IMR-90 (cell line): ENCODE measurements around the gene ASCL5.

ENCODE experiments used
- BHLHE40 ChIP-seq: fragments of 150-350 bp; IDR thresholded peaks from 2 replicates; pipeline ENCODE4 v1.6.1; 2016; ENCODE audit warnings: mild to moderate bottlenecking, low read depth, low read length
- CEBPB ChIP-seq: IDR thresholded peaks from 2 replicates; pipeline ENCODE4 v1.6.1; 2012; ENCODE audit warnings: low read depth, low read length, improper control_type of control experiment
- CHD1 ChIP-seq: IDR thresholded peaks from 2 replicates; pipeline ENCODE4 v1.6.1; 2012; ENCODE audit warnings: low read depth, low read length, improper control_type of control experiment
- CTCF ChIP-seq: conservative IDR thresholded peaks from 2 replicates; pipeline ENCODE4 v1.5.1; 2012; ENCODE audit warnings: mild to moderate bottlenecking, low read depth, low read length, improper control_type of control experiment
- MAFK ChIP-seq: IDR thresholded peaks from 2 replicates; pipeline ENCODE4 v1.6.1; 2012; ENCODE audit warnings: low read depth, low read length, improper control_type of control experiment
- POLR2A ChIP-seq: IDR thresholded peaks from 2 replicates; pipeline ENCODE4 v1.6.1; 2012; ENCODE audit warnings: mild to moderate bottlenecking, low read depth, low read length
- RAD21 ChIP-seq: IDR thresholded peaks from 2 replicates; pipeline ENCODE4 v1.6.1; 2012; ENCODE audit warnings: low read length, improper control_type of control experiment
- RFX5 ChIP-seq: IDR thresholded peaks from 2 replicates; pipeline ENCODE4 v1.8.0; 2012; ENCODE audit warnings: low read depth, mild to moderate bottlenecking, low read length, moderate library complexity
- USF2 ChIP-seq: fragments of 150-350 bp; IDR thresholded peaks from 2 replicates; pipeline ENCODE4 v1.6.1; 2017; ENCODE audit warnings: mild to moderate bottlenecking, antibody characterized with exemption, low read length, low read depth

DNA sequence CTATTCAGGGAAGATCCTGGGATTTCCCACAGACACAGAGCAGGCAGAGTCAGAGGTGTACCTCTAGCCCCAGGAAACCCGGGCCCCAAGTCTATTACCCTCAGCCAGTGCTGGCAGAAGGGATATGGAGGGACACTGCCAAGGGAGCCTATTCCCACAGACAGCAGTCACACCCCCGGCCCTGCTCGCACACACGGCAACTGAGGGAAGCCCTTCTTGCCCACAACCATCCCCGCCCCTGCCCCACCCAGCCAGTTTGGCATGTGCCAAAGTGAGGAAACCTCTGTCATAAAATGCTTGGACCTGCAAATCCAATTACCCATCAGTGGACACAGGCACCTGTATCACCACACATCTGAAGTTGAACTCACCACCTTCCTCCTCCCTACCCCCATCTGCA lies 21.3 kb downstream of the ASCL5 start:
- TF ChIP-seq CTCF: no peak
- no peak for TF ChIP-seq POLR2A
- TF ChIP-seq CEBPB: no peak
- TF ChIP-seq RFX5: no peak
- TF ChIP-seq USF2: no peak
- no peak for TF ChIP-seq RAD21
- TF ChIP-seq CHD1: no peak
- TF ChIP-seq BHLHE40: no peak
- no peak for TF ChIP-seq MAFK
